GM12874 (cell line): ENCODE data around the gene DLG2.

Experiments used
- CTCF ChIP-seq: IDR thresholded peaks from 2 replicates; pipeline ENCODE4 v1.5.1; 2011; ENCODE audit warnings: low read depth, mild to moderate bottlenecking, control low read depth, low read length, moderate library complexity; ENCODE audit not compliant: insufficient read depth

The DLG2 gene

DNA sequence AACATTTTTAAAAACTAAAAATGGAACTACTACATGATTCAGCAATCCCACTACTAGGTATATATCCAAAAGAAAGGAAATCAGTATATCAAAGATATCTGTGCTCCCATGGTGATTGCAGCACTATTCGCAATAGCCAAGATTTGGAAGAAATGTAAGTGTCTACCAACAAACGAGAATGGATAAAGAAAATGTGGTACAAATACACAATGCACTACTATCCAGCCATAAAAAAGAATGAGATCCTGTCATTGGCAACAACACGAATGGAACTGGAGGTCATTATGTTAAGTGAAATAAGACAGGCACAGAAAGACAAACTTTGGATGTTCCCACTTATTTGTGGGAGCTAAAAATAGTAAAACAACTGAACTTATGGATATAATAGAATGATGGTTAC is 1765.1 kb downstream of the DLG2 start:
- TF ChIP-seq CTCF, result no peak

DNA sequence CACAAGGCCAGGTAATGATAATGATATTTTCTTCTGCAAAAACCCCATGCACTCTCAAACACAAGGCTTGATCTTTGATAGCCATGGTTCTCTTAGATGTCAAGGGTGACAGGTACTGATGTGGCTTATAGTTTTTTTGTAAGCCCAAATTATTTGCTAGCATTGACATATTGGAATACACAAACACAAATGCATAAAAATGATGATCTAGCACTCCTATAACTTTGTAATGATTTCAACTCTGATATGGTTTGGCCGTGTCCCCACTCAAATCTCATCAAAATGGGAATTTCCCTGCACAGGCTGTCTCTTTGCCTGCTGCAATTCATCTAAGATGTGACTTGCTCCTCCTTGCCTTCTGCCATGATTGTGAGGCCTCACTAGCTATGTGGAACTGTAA is 1768.5 kb downstream of the DLG2 start:
- no peak for TF ChIP-seq CTCF

GRCh38 chr11:83855237-83855636 is 1771.9 kb downstream of the DLG2 start:
- TF ChIP-seq CTCF, result no peak

- TF ChIP-seq CTCF, result no peak
Observed at GRCh38 chr11:83852775-83853442, 1774.2 kb downstream of the DLG2 start.

GRCh38 chr11:83852012-83852411 is 1775.1 kb downstream of the DLG2 start:
- TF ChIP-seq CTCF, result no peak

DNA sequence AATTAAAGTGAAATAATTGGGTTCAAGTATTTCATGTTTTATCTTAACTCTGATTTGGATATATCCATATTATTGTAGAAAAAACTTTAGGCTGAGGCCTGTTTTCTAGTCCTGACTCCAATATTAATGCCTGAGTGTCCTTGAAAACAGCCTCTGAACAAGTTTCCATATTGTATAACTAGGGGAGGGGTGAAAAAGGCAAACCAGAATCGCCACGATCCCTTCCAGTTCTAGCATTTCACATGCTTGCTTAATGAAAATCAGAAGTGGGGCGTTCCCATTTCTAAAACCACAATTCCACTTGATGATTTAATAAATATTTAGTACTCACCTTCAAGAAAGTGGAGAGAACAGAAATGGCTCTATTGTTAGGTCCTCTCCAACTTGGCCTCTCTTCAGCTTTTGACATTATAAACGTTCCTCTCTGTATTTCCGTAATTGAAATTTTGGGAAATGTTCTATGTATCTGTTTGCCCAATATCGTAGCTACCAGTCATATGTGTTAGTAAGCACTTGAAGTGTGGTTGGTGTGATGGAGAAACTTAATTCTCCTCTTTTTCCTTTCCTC is 1779.6 kb downstream of the DLG2 start:
- TF ChIP-seq CTCF, result no peak

DNA sequence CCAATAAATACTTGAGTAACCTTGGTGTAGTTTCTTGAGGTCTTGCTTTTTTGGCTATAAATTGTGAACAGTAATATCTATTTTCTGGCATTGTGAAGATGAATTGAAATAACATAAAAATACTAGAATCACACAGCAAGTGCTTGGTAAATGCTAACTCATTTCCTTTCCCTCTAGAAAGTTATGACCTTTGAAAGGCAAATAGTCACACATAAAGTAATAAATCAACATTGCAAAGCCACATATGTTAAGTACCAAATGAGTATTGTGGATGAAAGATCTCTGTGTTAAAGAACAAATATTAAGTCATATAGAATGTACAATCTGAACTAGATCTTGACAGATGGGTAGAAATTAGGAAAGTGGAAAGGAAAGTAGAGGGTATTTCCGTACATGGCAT is 1781.3 kb downstream of the DLG2 start:
- no peak for TF ChIP-seq CTCF
